ENCODE results near the gene SOX21.

GRCh38 chr13:94667190-94667589 lies 45.2 kb downstream of the SOX21 start:
- TF ChIP-seq POLR2A (IDR thresholded peaks at IDR 0.05) (no peak), CTCF (IDR thresholded peaks at IDR 0.05) (no peak), POLR2AphosphoS5 (IDR thresholded peaks at IDR 0.05) (no peak)
